ENCODE data around the gene DCAF17.
"Not testable (repeated sequence)": the region's sequence is repeated elsewhere in the genome, so short reads cannot be mapped to it uniquely, and the experiment has no call there.

Gene DCAF17

DNA sequence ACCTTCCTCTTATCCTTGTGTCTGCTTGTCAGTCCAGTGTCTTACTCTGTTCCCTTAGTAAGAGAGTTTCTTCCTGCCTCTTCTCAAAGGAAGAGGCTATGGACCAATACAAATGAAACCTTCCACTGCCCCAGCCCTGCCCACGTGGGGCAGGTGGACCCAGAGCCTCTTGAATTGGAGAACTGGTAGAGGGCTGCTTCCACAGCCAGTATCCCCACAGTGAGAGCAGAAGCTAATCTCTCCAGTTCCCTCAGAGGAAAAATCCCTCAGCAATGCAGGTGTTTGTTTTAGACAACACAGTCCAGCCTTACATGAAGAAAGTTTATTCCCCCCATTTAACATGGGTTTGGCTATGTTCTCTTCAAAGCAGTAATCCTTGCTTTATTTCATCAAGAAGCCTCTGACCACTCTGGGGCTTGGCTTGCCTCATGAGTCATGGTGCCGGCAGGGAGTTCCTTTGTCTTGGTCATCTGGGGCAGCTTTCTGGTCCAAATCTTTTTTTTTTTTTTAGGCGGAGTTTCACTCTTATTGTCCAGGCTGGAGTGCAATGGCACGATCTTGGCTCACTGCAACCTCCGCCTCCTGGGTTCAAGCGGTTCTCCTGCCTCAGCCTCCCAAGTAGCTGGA lies 81.8 kb downstream of the DCAF17 start:
- no peak for DNase-seq

GRCh38 chr2:171516793-171517192 lies 82.8 kb downstream of the DCAF17 start:
- DNase-seq = no peak

GRCh38 chr2:171520471-171520870 lies 86.4 kb downstream of the DCAF17 start:
- DNase-seq = no peak

GRCh38 chr2:171521361-171522051 lies 87.5 kb downstream of the DCAF17 start:
- DNase-seq = no peak

- DNase-seq = peak; percentile 54 to 72
These were observed 88.2 kb downstream of the DCAF17 start, which contains the start of gene CYBRD1 for GRCh38 chr2:171522052-171522787. CYBRD1 (plus strand) TSS chr2:171522474; CDS start chr2:171522546, 72 bp downstream.

- DNase-seq = peak in 1 of 2 donors; percentile 37
These were observed 88.7 kb downstream of the DCAF17 start for GRCh38 chr2:171522788-171523087.

DNA sequence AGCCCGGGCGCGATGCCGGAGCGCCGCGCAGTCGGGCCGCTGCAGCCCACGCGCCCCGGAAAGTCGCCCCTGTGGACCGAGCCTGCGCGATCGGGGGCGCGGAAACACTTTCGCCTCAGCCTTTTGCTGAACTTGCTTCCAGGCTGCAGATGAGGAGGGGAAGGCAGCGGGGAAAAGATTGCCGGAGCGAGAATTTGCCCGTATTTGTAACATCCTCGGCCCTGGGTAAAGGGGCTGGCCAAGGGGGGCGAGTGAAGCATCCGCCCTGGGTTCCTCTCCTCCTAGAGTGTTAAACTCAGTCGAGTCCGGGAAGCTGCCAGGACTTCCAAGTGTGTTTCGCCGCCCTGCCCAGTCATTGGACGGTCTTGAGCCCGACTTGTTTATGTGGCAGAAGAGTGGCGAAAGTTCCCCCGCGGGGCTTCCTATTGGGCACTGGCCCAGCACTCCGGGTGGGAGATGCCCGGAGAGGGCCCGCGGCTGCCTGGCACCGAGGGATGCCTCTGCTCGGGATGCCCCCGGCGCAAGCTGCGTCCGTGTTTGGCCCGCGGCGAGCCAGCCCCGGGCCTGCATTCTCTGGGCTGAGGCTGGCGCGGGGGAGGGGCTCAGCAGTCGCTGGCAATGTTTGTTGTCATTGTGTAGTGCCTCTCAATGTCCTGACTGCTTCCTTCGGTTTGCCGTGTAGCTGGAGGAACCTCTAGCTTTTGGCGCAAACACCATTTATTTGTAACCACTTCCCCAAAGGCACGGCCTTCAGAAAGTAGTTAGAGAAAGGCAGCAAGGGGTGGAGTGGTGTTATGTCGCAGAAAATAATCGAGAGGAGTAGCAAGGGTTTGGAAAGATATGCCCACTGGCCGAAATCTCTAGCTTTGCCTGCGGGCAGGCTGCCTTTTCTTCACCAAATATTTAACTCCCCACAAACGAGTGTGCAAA lies 89.3 kb downstream of the DCAF17 start:
- peak; percentile 62 to 80 for DNase-seq

- no peak for DNase-seq
These were observed 90.0 kb downstream of the DCAF17 start for GRCh38 chr2:171524018-171524401.

- DNase-seq = no peak
These were observed 95.9 kb downstream of the DCAF17 start for GRCh38 chr2:171529914-171530313.

GRCh38 chr2:171530378-171530777 lies 96.4 kb downstream of the DCAF17 start:
- no peak for DNase-seq

GRCh38 chr2:171530859-171531258 lies 96.8 kb downstream of the DCAF17 start:
- not testable (repeated sequence) for DNase-seq

- no peak for DNase-seq
These were observed 97.3 kb downstream of the DCAF17 start for GRCh38 chr2:171531291-171531690.

GRCh38 chr2:171531836-171532450 lies 97.9 kb downstream of the DCAF17 start:
- peak in 1 of 2 donors; percentile 22 for DNase-seq

- DNase-seq = no peak
These were observed 99.3 kb downstream of the DCAF17 start for GRCh38 chr2:171533331-171533730.
